Measurements from ENCODE around the gene UGT1A10.

Gene UGT1A10

DNA sequence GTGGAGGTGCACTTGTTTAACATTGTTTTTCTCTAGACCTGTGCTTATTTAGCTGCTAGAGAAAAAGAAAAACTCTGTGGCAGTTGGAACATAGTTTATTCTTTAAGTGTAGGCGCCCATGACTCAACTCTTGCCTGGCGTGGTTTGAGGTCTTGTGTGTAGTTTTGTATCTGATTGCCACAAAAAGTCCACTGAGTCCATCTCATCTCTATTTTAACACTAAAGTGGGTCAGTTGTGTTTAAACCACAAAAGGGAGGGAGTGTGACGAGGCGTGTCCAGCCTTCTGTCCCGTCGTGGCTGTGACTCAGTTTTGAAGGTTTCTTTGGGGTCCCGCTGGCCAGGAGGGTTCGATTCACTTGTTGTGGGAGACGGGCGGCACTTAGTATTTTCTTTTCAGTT lies 20.2 kb downstream of the UGT1A10 start:
- no peak for DNase-seq

DNA sequence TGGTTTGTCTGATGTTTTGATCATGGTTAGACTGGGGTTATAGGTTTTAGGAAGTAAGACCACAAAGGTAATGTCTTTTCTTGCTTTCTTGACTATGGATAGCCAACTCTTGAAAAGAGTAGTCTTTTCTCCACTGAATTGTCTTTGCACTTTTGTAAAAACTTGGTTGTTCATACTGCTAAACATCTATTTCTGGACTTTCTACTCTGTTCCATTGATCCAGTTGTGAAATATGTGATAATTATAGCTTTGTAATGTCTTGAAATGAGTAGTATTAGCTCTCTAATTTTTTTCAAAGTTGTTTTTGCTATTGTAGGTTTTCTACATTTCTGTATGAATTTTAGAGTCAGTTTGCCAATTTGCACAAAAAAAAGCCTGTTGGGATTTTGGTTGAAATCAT lies 22.4 kb downstream of the UGT1A10 start:
- no peak for DNase-seq

DNA sequence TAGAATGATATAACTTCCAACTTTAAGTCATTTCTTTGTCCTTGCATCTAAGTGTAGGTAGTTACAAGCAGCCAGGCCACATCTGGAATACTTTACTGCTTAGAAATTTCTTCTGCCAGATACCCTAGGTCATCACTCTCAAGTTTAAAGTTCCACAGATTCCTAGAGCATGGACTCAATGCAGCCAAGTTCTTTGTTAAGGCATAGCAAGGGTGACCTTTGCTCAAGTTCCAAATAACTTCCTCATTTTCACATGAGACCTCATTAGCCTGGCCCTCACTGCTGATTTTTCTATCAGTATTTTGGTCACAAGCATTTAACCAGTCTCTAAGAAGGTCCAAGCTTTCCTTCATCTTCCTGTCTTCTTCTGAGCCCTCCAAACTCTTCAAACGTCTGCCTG lies 27.7 kb downstream of the UGT1A10 start:
- no peak for DNase-seq

DNA sequence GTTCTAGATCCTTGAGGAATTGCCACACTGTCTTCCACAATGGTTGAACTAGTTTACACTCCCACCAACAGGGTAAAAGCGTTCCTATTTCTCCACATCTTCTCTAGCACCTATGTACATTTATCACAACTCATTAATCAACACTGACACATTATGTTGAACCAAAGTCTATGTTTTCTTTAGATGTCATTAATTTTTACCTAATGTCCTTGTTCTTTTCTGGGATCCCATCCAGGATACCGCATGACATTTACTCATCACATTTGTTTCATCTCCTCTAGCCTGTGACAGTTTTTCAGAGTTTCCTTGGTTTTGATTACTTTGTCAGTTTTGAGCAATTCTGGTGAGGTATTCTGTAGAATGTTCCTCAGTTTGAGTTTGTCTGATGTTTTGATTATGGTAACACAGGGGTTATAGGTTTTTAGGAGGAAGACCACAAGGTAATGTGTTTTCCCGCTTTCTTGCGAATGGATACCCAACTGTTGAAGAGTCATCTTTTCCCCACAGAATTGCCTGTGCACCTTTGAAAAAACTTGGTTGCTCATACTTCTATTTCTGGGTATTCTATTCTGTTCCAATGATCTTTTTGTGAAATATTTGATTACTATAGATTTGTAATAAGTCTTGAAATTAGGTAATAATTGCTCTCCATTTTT lies 32.5 kb downstream of the UGT1A10 start:
- DNase-seq: no peak

DNA sequence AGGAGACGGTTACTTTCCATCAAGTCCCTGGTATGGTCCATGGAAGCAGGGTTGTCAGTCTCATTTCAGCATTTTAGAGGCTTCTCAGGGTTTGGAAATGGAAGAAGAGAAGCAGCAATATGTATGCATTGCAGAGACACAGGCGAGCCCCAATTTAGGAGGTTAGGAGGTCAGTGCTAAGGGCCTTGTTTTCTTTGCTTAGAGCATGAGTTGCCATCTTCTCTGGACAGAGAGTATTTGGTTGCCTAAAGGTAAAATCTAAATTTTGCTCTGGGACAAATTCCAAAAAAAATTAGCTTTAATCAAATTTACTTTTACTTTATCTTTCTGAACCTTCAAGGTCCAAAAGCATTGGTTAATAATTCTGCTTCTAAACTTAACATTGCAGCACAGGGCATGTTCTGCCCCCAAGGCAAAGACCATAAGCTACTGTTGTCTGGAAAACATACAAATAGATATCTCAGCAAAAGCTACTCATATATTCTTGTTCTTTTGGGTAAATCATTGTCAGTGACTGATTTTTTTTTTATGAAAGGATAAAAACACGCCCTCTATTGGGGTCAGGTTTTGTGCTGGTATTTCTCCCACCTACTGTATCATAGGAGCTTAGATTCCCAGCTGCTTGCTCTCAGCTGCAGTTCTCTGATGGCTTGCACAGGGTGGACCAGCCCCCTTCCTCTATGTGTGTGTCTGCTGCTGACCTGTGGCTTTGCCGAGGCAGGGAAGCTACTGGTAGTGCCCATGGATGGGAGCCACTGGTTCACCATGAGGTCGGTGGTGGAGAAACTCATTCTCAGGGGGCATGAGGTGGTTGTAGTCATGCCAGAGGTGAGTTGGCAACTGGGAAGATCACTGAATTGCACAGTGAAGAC lies 35.3 kb downstream of the UGT1A10 start, which contains the start of gene UGT1A9:
Gene UGT1A9, plus strand, starts transcription at position 609 of the 872 bp plus-strand sequence. Its CDS starts 37 bp downstream, at position 646.
- no peak for DNase-seq

DNA sequence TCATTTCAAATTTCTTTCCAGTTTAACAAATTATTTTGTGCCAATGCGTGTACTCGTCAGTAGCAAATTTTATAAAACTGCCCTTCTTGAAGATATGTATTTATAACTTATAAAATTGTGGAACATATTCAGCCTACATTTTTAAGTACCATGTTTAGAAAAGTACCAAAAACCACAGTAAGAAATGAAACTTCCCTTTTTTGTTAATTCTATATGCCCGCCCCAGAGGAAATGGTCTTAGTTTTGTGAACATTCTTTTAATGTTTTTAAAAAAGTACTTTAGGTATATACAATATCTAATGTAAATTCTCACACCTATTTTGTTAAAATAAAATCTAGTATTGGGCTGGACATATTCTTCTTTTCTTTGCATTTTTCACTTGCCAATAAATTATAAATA lies 36.6 kb downstream of the UGT1A10 start:
- DNase-seq: no peak

DNA sequence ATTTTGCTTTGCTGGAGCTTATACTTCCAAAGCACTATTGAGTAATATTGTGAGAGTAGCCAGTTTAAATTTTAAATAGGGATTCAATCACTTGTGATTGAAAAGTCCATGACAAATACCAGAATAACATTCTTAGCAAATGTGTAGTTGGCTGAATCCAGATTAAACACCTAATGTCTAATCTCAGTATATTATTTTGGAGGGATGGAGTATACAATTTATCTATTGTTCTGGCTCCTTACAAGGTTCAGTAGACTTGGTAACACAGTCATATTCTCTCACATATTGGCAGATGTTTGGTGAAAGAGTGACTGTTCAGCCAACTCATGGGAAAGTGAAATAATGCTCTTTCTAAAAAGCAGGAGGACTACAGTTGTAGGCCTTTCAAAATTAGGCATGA lies 37.6 kb downstream of the UGT1A10 start:
- DNase-seq: no peak

DNA sequence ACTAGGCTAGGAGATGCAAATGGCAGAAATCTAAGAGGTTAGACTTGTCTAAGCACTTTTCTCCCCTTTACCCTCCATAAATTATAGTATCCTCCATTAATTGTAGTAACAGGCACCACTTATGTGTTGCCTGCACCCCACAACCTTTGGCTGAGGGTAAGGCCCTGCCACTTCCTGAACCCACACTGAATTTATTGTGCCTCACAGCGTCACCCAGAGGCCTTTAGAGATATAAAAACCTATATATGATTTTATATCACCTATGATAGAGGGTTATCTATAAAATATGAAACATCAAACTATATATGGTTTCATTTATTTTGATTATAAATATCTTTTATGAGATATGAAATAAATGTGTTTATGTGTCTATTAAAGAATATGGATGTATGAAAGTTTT lies 38.1 kb downstream of the UGT1A10 start:
- no peak for DNase-seq

DNA sequence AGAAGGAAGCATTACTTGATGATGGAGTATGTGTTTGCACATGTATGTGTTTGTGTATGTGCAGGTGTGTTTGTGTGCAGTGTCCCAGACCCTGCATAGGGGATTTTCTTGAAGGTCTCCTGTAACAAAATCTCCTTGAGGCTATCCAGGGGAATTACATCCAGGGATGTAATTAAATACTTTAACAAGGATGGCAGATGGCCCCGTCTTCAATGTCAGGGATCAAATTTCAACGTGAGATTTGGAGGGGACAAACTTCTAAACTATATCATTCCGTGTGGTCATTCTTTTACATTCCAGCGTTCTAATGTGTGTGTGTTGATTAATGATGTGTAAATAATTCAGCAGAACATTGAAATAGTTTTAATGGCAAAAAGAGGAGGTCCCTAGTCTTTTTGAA lies 38.7 kb downstream of the UGT1A10 start:
- no peak for DNase-seq

DNA sequence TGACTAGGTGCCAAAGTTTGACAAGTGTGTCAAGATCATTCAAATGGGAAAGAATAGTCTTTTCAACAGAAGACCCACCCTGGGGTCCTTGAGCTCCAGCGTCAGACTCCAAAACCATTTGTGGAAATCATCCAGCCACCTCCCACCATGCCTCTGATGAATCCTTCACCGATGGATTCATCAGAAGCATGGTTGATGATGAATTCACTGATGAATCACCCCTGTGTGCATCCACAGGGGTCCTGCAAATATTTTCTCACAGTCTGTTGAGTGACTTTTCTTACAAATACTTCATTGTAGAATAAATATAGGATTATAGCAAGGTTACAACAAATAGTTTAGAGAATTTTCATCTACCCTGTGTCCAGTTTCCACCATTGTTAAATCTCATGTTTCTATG lies 39.8 kb downstream of the UGT1A10 start:
- DNase-seq: no peak

DNA sequence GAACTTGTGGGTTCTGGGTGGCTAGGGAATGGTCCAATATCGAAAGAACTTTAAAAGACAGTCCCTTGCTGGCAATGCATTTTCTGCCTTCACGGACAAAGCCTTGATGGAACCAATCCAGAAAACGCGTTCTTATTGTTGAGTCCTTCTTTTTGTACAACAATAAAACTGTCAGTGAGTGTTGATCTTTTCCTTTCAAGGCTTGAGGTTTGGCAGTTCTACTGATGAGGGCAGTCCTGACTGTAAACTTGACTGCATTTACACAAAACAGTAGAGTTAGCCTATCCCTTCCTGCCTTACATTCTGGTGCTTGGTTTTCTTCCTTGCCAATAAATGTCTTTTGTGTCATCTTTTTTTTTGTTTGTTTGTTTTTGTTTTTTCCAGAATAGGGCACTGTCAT lies 42.9 kb downstream of the UGT1A10 start:
- no peak for DNase-seq

DNA sequence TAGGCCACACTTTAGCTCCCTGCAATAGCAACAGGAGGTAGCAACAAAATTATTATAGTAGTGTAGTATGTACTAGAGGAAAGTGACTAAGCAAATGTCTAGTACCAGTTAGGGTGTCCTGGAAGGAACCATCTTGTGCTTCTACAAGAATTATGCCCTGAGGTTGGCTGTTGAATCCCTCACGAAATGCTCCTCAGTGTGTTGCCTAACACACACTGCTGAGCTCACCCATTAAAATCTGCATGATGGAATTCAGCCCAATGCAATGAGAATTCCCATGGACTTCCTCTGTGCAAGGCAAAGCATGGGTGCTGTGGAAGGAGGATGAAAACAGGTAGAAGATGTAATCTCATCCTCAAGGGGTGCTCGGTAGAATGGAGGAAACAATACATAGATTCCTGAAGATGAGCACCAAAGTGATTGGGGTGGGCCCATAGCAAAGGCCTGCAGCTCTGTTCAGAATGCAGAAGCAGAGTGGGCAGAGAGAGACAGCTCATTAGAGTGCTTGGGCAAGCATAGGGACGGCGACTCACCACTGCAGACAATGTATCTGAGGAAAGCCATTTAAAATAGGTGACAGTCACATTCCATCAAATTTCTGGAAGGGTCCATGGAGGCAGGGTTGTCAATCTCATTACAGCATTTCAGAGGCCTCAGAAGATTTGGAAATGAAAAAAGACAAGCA lies 44.3 kb downstream of the UGT1A10 start:
- no peak for DNase-seq

DNA sequence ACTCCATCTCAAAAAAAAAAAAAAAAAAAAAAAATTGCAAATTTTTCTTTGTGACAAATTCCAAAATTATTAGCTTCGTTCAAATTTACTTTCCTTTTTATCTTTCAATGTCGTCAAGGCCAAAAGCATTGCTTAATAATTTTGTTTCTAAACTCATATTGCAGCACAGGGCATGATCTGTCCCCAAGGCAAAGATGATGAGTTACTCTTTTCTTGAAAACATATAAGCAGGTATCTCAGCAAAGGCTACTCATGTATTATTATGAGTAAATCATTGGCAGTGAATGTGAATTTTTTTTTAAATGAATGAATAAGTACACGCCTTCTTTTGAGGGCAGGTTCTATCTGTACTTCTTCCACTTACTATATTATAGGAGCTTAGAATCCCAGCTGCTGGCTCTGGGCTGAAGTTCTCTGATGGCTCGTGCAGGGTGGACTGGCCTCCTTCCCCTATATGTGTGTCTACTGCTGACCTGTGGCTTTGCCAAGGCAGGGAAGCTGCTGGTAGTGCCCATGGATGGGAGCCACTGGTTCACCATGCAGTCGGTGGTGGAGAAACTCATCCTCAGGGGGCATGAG lies 45.4 kb downstream of the UGT1A10 start, which contains the start of gene UGT1A7:
Gene UGT1A7, plus strand, starts transcription at position 381 of the 579 bp plus-strand sequence. Its CDS starts 37 bp downstream, at position 418.
- no peak for DNase-seq

DNA sequence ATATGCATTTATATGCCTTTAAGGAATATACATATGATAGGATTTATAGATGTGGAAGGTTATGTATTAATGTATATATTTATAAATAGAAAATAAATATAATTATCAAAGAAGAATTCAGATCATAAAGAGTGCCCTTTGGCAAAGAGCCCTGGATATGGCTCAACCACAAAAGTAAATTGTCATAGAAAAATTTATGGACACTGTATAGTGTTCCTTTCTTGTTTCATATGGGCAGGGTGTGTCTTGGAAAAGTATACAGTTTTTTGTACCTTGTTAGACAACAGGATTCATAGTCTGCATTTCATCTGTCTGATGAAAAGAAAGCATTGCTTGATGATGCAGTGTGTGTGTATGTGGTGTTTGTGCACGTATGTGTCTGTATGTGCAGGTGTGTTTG lies 48.4 kb downstream of the UGT1A10 start:
- no peak for DNase-seq

DNA sequence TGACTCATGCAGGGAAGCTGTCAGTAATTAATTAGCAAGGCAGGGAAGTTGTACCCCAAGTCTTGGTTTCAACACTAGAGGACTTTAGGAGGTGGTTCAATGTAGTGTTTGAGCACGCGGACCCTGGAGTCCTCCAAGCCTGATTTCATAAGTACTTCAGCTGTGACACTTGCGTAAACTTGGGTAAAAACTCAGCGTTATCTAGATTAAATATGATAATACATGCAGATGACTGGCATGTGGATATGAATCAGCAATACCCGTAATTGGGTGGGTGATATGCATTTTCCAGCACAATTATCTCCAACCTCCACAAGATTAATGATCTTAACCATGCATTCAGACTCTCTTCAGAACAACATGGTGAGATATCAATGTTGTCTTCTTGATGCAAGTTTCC lies 50.7 kb downstream of the UGT1A10 start:
- no peak for DNase-seq

DNA sequence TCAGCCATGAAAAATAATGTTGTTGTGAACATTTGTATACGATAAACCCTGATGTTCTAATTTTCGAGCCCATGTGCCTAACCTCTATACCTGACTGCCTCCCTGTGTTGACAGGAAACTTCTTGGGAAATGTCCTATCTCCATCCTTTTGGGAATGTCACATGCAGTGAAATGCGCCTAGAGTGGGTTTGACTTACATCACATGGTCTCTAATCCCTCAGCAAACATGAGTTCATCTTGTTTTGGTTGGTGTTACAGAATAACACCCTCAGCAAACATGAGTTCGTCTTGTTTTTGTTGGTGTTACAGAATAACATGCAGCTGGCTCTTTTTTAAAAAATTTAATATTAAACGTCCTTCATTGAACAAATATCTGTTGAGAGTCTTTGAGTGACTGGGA lies 52.1 kb downstream of the UGT1A10 start:
- no peak for DNase-seq

DNA sequence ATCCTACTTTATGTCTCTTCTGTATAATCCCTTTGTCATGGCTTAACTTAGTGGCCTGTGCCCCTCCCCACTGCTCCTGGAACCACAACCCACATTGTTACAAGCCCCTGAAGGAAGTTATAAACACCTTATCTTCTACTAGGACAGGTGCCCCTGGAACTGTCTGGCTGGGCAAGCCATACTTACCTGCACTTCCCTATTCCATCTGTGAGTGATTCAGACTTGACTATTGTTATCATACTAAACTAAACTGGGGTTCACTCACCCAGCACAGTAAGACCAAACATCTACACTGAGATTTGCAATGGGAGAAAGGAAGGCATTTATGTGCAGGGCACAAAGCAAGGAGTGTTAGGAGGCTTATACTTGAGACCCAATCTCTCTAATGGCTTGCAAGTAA lies 52.8 kb downstream of the UGT1A10 start:
- no peak for DNase-seq

DNA sequence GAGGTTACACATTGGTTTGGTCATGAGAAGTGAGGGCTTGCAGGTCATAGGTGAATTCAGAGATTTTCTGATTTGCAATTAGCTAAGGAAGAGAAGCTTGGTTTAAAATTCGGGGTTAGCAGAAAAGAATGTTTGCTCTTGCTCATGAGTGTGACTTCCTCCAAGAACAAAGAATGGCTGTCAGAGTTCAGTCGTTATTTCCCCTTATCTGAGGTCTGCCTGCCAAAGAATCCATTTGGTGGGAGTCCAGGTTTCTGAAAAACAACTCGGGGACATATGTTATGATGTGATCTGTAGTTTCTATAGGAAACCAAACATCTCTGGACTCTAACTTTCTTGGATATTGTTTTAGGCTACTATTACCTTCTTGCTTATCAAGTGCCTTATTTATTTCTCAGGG lies 53.3 kb downstream of the UGT1A10 start:
- no peak for DNase-seq

DNA sequence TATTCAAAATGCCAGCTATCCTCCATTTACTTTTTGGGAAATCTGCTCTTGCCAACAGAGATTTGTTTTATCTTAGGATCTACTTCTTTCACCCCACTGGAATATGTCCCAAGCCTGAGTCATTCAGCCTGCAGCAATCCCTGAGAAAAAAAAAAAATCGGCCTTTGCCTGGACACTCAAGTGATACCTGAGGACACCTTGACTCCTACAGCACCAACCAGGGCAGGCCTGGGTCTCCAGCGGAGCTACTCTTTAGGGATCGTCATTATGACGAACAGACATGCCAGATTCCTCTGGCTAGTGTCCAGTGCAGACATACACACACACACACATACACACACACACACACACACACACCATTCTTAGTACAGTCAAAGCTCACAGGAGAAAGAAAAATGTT lies 54.2 kb downstream of the UGT1A10 start:
- no peak for DNase-seq

DNA sequence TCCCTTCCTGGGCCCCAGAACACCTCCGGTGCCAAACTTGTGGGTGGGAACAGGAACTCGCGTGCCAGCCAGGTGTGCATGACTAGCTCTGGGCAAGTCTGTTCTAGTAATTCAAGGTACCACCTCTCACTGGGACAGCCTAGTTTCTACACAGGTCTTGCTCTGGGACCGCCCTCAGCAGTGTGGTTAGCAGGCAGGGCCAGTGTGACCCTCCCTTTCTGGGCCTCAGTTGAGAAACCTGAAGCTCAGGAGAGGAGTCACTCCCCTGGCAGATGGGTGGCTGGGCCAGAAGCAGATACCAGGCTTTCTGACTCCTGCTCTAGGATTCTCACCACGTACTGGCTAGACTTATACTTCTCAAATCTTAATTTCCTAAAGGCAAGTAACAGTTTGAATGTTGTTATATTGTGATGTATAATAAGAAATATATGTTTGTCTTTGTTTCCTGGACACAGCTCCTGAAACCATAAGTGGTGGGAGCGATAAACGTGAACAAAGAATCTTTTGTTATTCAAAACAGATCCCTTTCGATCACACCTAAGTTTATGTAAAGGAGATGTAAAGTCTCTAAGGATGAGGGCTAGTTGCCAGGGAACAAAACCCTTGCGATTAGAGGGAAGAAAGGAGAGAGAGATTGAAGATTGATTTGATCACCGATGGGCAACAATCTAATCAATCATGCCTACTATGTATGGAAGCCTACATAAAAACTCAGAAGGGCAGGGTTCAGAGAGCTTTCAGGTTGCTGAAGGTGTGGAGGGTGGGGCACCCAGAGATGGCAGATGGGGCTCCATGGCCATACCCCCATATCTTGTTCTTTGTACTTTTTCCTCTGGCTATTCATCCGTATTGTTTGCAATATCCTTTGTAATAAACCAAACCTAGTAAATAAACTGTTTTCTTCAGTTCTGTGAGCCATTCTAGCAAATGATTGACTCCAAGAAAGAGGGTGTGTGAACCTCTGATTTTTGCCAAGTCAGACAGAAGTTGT lies 55.5 kb downstream of the UGT1A10 start:
- DNase-seq: no peak

DNA sequence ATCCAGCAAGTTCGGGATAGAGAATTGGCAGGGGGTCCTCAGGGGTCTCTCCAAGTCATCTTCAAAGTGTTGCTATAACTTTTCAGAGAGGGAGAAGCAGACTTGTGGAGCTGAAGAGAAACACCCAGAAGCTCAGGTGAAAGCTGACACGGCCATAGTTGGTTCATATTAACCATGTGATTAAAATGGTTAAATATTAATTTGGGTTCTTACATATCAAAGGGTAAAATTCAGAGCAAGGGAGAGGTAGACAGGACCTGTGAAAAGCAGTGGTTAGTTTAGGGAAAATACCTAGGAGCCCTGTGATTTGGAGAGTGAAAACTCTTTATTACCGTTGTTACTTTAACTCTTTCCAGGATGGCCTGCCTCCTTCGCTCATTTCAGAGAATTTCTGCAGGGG lies 56.4 kb downstream of the UGT1A10 start, which contains the start of gene UGT1A6:
Gene UGT1A6, plus strand, starts transcription at position 243 of the 400 bp plus-strand sequence. Its CDS starts 115 bp downstream, at position 358.
- DNase-seq: no peak

DNA sequence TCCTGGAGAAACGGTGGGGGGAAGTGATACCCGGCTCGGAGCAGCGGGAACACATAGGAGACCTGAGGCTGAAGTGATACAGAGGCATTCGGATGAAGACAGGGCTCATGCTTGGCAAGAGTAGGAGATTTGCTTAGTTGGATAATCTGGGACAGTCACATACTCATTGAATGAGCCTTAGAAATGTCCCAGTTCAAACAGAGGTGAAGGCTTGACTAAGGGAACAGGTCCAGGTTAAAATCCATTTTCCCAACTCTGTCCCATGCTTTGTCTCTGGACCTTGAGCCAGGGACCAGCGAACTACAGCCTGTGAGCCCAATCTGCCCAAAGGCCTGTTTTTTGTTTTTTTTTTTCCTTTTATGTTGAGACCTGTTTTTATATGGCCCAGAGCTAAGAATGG lies 57.7 kb downstream of the UGT1A10 start:
- no peak for DNase-seq

All from NCI-H510A (cell line).